Thoracic aorta (tissue), 2 donors: Measurements from ENCODE around the gene B3GNT9. TPM values are rescaled to one million over a fixed set of nuclear protein-coding genes. Genes with fewer than 3 reads are reported as not detected.

ENCODE experiments used
- ATAC-seq: fragments of 150-250 bp; one replicate; pipeline ENCODE4 v1.8.0; 2017; ENCODE audit warnings: low read depth; ENCODE audit not compliant: insufficient number of reproducible peaks, low FRiP score
- DNase-seq: peaks from one replicate; pipeline ENCODE4 v3.0.0-alpha.2; 2020; ENCODE audit warnings: low spot score
- H3K27ac ChIP-seq, 2 donors: fragments of 200-600 bp; sonication (generic); 1 replicate in 1 of 2; 2 replicates in 1 of 2; pipeline ENCODE4 v1.5.1; 2016; ENCODE audit warnings: mild to moderate bottlenecking in 2 of 2, moderate library complexity in 2 of 2
- H3K27me3 ChIP-seq: fragments of 200-600 bp; sonication (generic); replicated peaks from 2 replicates; pipeline ENCODE4 v1.6.0; 2016; ENCODE audit warnings: mild to moderate bottlenecking; ENCODE audit not compliant: insufficient read depth
- H3K36me3 ChIP-seq: fragments of 200-600 bp; sonication (generic); one replicate; pipeline ENCODE4 v1.5.1; 2016
- H3K4me1 ChIP-seq, 2 donors: fragments of 200-600 bp; sonication (generic); 1 replicate in 1 of 2; 2 replicates in 1 of 2; pipeline versions ENCODE4 v1.5.1 to v1.6.0; 2016; ENCODE audit warnings: low read depth in 2 of 2, mild to moderate bottlenecking in 1 of 2; ENCODE audit not compliant: control insufficient read depth in 1 of 2
- H3K4me3 ChIP-seq: fragments of 200-600 bp; sonication (generic); 2 replicates; pipeline ENCODE4 v1.5.1; 2016; ENCODE audit warnings: mild to moderate bottlenecking
- H3K9me3 ChIP-seq: fragments of 200-600 bp; sonication (generic); 2 replicates; pipeline ENCODE4 v1.5.1; 2016
- CTCF ChIP-seq: fragments of 200-600 bp; sonication (generic); IDR thresholded peaks from one replicate; pipeline ENCODE4 v1.5.1; 2019; ENCODE audit warnings: antibody characterized with exemption
- total RNA-seq, 2 donors: library from RNA; depleted of rRNA; stranded (reverse); fragments of >200 nt; gene quantifications; one replicate each; pipeline versions ENCODE4 v1.1.0 to v1.2.3, GENCODE V29; 2016

The B3GNT9 gene
- total RNA-seq, 2 donors from 2014 or later: 33.5 to 59.6 TPM

GRCh38 chr16:67148656-67149275 lies 2.0 kb downstream of the B3GNT9 start:
- peaks cover 23% of the 10 kb centered on the region for H3K36me3 ChIP-seq

GRCh38 chr16:67148221-67148620 lies 2.6 kb downstream of the B3GNT9 start:
- no peak overlapping the region for H3K4me3 ChIP-seq
- DNase-seq (no peak), ATAC-seq (no peak)
- peaks cover 0 to 7% of the 10 kb centered on the region in 2 donors for H3K4me1 ChIP-seq
- no peaks in the 10 kb centered on the region for H3K9me3 ChIP-seq
- H3K36me3 ChIP-seq: peaks cover 27% of the 10 kb centered on the region
- no peak for TF ChIP-seq CTCF
- H3K27ac ChIP-seq: no peak overlapping the region
- H3K27me3 ChIP-seq: no peaks in the 10 kb centered on the region

More at GRCh38 chr16:67148656-67149275, 2.0 kb downstream of the B3GNT9 start:
- no peak overlapping the region for H3K27ac ChIP-seq
- H3K27me3 ChIP-seq: no peaks in the 10 kb centered on the region
- no peaks in the 10 kb centered on the region for H3K9me3 ChIP-seq
- H3K4me1 ChIP-seq: peaks cover 0 to 7% of the 10 kb centered on the region in 2 donors
- ATAC-seq: no peak
- DNase-seq: no peak
- no peak for TF ChIP-seq CTCF
- H3K4me3 ChIP-seq: no peak overlapping the region

- no peak for TF ChIP-seq CTCF
Measured at GRCh38 chr16:67147437-67148140, 3.2 kb downstream of the B3GNT9 start.

GRCh38 chr16:67146523-67147357 lies 4.1 kb downstream of the B3GNT9 start:
- no peak overlapping the region for H3K4me3 ChIP-seq
- H3K27ac ChIP-seq: no peak overlapping the region
- ATAC-seq (no peak), DNase-seq (no peak)
- H3K9me3 ChIP-seq: no peaks in the 10 kb centered on the region
- TF ChIP-seq CTCF: no peak
- H3K4me1 ChIP-seq: peaks cover 0 to 7% of the 10 kb centered on the region in 2 donors
- peaks cover 39% of the 10 kb centered on the region for H3K36me3 ChIP-seq
- no peaks in the 10 kb centered on the region for H3K27me3 ChIP-seq

More at GRCh38 chr16:67147437-67148140, 3.2 kb downstream of the B3GNT9 start:
- Histone ChIP-seq H3K4me3 (no peak overlapping the region), H3K27ac (no peak overlapping the region), H3K4me1 (peaks cover 0 to 7% of the 10 kb centered on the region in 2 donors), H3K27me3 (no peaks in the 10 kb centered on the region), H3K36me3 (peaks cover 30% of the 10 kb centered on the region), H3K9me3 (no peaks in the 10 kb centered on the region)
- ATAC-seq: no peak
- DNase-seq: no peak

GRCh38 chr16:67145746-67146145 lies 5.1 kb downstream of the B3GNT9 start:
- Histone ChIP-seq H3K36me3 (peaks cover 49% of the 10 kb centered on the region), H3K4me3 (no peak overlapping the region), H3K9me3 (no peaks in the 10 kb centered on the region), H3K27ac (no peak overlapping the region), H3K4me1 (no peaks in the 10 kb centered on the region), H3K27me3 (no peaks in the 10 kb centered on the region)
- TF ChIP-seq CTCF: no peak
- DNase-seq (no peak), ATAC-seq (no peak)
